GM12874 (cell line): Measurements from ENCODE around the gene FMNL3.

Experiments
- CTCF ChIP-seq: IDR thresholded peaks from 2 replicates; pipeline ENCODE4 v1.5.1; 2011; ENCODE audit warnings: low read depth, mild to moderate bottlenecking, control low read depth, low read length, moderate library complexity; ENCODE audit not compliant: insufficient read depth

FMNL3 gene

DNA sequence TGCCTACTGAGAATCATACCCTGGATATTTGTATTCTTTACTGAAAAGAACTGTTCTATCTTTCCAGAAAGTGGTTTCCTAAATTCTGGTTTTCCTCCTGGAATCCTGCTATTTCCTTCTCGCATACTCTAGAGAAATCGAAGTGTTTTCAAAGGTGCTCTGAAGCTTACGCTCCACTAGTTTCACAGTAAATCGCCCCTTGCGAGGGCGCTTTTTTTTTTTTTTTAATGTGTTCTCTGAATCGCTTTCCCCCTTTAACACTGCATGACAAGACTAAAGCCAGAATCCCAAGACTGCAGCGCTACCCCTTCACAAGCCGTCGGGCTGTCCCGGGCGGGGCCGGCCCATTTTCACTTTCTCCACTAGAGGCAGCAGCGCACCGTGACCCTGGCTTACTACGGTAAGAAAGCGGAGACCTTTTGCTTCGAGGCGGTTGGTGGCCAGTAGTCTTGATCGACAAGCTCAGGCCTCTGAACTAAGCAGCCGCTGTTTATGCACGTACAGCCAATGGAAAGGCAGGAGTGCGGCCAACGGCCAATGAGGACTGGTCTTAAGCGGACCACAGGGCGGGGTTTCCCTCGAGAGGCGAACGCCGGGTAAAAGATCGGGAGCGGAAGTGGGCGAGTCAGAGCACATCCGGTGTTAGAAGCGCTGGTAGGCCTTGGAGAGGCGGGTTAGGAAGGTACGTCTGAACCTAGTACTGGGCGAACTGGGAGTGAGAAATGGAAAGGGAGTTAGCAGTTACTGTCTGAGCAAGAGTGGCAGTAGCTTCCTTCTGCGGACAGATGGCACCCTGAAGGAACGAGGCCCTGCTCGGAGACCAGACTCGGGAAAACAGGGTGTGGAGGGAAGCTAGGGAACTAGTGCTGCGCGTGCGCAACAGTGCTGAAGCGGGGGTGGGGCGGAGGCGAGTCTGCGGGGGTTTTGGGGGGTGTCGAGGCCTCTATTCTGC, 34.0 kb upstream of the FMNL3 start, which contains the start of gene TMBIM6:
TSS of gene TMBIM6 (plus strand) at position 628 of the 952 bp plus-strand sequence. CDS start 10,937 bp downstream, outside the sequence.
- TF ChIP-seq CTCF = peak; percentile 91

DNA sequence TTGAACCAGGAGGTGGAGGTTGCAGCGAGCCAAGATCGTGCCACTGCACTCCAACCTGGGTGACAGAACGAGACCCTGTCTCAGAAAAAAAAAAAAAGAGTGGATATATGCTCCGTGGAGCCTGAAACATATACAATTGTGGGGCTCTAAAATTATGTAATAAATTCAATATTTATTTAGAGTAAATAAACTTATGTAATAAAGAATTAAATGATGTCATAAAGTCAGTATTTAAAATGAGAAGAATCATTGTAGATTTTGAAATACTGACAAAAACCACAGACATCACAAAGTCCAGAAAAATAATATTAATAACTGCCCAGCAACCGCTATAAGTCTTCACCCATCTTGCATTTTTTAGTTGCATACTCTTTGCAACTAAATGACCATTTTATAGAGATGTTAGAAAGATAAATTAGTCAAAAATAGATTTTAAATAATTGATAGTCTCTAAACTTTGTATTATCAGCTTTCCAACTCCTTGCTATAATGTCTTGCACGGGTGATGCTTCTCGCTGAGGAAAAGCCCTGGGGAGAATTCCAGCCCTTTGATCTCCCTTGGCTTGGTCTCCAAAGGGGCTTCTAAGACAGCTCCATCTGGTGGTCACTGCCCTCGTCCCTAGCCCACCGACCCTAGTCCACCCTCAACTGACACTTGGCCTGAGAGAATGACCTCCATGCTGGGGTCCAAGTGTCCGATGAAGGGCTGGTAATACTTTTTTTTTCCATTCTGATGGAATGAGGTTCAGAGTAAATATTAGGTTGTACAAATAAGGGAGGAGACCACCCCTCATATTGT, 26.2 kb upstream of the FMNL3 start:
- no peak for TF ChIP-seq CTCF

GRCh38 chr12:49730568-49731101, 23.4 kb upstream of the FMNL3 start:
- no peak for TF ChIP-seq CTCF

- TF ChIP-seq CTCF = no peak
These were observed 22.8 kb upstream of the FMNL3 start for GRCh38 chr12:49730050-49730449.

DNA sequence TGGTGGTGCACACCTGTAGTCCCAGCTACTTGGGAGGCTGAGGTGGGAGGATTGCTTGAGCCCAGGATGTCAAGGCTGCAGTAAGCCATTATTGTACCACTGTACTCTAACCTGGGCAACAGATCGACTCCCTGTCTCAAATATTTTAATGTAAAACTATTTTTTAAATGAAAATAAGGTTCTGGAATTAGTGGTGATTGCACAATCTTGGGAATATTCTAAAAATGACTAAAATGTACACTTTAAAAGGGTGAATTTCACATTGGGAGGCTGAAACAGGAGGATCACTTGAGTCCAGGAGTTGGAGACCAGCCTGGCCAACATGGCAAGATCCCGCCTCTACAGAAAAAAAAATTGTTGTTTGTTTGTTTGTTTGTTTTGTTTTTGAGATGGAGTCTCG, 21.2 kb upstream of the FMNL3 start:
- TF ChIP-seq CTCF = no peak

- no peak for TF ChIP-seq CTCF
These were observed 13.0 kb upstream of the FMNL3 start for GRCh38 chr12:49720214-49720613.

DNA sequence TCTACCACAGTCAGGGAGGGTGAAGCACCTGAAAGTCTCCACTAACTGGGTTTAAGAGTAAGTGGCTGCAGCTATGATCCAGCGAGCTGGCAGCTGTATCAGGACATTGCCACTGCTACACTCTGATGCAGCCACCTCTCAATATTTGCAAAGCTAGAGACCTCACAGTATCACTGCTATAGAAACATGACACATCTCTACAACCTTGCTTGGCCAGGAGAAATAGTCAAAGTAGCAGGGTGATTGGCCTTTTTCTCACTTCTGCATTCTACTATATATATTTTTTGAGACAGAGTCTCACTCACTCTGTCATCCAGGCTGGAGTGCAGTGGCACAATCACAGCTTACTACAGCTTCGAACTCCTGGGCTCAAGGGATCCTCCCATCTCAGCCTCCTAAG, 9.3 kb upstream of the FMNL3 start:
- no peak for TF ChIP-seq CTCF
